Hematopoietic multipotent progenitor cell treated with erythropoietin and hydrocortisone succinate and interleukin-3 and kit ligand, for 17 days (in vitro differentiated cells): ENCODE data around the gene DUOX1.

Source experiments
- DNase-seq: peaks from one replicate; pipeline ENCODE4 v3.0.0-alpha.2; 2015; ENCODE audit warnings: low spot score

Gene DUOX1

DNA sequence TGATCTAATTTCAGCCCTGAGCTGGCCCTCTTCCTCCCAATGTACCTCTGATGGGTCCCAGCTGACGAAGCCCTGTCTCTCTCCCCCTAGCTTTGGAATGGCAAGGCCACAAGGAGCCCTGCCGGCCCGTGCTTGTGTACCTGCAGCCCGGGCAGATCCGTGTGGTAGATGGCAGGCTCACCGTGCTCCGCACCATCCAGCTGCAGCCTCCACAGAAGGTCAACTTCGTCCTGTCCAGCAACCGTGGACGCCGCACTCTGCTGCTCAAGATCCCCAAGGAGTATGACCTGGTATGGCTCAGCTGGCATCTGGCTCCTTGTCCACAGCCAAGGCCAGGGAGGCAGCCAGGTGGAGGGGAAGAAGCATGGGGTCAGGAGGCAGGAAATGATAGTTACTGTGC, 14.2 kb downstream of the DUOX1 start:
- DNase-seq: no peak

DNA sequence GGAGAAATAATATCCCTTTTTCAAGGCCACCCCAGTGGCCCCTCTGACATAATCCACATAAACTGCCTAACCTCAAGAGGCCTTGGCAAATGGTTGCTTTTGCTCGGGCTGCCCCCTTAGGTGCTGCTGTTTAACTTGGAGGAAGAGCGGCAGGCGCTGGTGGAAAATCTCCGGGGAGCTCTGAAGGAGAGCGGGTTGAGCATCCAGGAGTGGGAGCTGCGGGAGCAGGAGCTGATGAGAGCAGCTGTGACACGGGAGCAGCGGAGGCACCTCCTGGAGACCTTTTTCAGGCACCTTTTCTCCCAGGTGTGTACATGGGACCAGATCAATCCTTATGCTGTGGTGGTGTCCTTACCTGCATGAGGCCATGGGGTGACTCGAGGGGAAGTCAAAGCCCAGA, 15.0 kb downstream of the DUOX1 start:
- no peak for DNase-seq

GRCh38 chr15:45146405-45146804, 16.6 kb downstream of the DUOX1 start:
- DNase-seq: no peak

DNA sequence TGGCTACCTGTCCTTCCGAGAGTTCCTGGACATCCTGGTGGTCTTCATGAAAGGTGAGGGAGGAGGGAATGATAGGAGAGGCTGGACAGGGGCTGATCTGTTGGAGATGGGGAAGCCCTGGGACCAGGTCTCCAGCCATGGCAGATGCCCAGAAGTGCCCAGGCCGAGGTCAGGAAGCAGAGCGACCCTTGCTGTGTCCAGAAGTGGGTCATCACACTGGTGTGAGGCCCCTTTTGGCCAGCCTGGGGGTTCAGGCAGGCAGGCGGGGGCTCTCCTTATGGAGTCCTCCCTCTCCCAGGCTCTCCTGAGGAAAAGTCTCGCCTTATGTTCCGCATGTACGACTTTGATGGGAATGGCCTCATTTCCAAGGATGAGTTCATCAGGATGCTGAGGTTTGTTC, 17.8 kb downstream of the DUOX1 start:
- no peak for DNase-seq

GRCh38 chr15:45148076-45149059, 18.6 kb downstream of the DUOX1 start:
- no peak for DNase-seq

DNA sequence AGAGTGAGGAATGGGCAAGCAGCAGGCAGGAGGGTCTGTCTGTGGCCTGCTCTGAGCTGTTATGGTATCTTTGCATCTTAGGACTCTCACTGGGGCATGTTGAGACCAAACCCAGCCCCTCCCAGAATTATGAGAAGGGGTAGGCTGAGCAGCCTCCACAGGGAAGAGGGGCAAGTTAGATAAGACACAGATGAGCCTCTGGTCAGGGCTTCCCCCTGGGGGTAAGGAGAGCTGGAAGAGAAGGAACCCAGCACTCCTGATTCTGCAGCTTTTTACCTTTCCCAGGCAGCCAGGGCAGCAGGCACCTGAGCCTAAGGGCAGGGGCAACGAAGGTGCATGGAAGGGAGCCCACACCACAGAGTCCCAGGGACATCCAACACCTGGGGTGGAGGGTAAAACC, 19.3 kb downstream of the DUOX1 start:
- DNase-seq: no peak

DNA sequence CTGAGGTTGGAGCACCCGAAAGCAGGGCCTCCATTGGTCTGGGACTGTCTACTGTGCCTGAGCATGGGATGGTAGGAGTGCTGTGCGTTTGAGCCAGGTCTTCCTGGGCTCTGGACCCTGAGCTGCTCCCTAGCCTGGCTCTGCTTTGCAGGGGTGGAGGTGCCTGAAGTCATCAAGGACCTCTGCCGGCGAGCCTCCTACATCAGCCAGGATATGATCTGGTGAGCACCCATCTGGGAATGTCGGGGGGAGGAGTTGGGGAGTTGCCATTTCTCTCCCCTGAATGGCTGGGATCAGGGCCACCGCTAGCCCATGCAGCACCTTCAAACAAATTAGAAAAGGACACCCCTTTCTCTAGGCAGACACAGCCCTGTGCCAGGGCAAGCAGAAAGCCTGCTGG, 20.7 kb downstream of the DUOX1 start:
- no peak for DNase-seq

- DNase-seq: no peak
Measured at GRCh38 chr15:45150997-45151396, 21.2 kb downstream of the DUOX1 start.

DNA sequence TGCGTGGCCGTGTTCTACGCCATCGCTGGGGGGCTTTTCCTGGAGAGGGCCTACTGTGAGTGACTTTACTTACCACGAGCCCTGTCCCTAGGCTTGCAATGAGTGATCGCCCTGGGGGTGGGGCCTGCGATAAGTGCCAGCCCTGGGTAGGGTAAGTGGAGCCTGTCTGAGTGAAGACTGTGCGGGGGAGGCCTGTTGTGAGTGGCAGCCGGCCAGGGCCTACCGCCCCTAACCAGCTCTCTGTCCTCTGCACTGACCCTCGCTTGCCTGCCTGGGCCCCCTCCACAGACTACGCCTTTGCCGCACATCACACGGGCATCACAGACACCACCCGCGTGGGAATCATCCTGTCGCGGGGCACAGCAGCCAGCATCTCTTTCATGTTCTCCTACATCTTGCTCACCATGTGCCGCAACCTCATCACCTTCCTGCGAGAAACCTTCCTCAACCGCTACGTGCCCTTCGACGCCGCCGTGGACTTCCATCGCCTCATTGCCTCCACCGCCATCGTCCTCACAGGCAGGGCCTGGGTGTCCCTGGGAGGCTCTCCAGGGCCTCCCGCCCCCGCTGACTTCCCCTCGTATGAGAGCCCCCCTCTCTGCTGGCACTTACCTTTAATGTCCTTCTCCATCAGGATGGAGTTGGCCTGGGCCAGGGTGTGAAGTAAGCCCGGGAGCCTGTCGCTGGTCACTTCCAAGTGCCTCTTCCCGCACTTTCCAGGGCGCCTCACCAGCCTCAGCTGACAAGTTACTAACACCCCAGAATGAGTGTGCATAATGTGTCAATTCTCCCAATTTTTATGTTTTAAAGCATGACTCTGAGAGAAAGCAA, 22.4 kb downstream of the DUOX1 start:
- no peak for DNase-seq

DNA sequence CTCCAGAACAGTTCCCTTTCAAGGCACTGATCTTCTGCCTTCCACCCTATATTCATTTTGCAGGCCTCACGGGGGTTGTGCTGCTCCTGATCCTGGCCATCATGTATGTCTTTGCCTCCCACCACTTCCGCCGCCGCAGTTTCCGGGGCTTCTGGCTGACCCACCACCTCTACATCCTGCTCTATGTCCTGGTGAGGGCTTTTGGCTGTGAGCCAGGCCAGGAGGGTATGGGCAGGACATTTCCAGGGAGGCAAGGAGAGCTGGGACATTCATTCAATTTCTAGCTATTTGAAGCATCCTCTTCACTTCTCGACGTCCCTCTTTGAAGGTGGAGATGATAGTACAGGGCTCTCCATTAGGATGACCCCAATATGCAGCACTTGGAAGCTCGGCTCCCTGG, 25.9 kb downstream of the DUOX1 start:
- DNase-seq: no peak

GRCh38 chr15:45156744-45157455, 27.1 kb downstream of the DUOX1 start:
- no peak for DNase-seq

- DNase-seq: no peak
Measured at GRCh38 chr15:45157974-45158373, 28.2 kb downstream of the DUOX1 start.

GRCh38 chr15:45161666-45162065, 31.9 kb downstream of the DUOX1 start:
- DNase-seq: no peak

- peak; percentile 71 for DNase-seq
Measured at GRCh38 chr15:45162771-45163507, 33.1 kb downstream of the DUOX1 start.

DNA sequence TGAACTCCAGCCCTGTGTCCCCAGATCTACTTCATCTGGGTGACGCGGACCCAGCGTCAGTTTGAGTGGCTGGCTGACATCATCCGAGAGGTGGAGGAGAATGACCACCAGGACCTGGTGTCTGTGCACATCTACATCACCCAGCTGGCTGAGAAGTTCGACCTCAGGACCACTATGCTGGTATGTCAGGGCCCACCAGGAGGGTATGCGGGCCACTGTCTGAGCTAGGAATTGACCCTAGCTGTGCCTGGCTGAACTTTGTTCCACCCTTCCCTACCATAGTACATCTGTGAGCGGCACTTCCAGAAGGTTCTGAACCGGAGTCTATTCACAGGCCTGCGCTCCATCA, 33.7 kb downstream of the DUOX1 start:
- DNase-seq: no peak

- no peak for DNase-seq
Measured at GRCh38 chr15:45164914-45165313, 35.1 kb downstream of the DUOX1 start.

DNA sequence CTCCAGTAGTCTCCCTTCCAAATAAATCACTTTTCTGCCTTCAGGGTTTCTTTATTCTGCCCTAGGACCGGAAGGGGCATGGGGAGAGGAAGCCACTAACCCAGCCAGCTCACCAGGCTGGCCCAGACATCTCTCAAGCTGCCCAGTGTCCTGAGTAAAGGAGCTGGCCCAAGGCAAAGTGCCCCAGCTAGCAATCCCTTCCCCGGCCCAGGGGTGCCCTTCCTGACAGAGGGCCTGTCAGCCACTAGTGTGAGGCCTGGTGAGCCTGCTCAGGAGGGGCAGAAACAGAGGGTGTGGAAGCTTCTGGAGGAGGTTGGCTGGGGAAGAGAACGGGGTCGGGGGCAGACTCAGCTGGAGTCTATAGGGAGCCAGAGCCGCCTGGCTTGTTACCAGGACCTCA, 35.7 kb downstream of the DUOX1 start:
- DNase-seq: no peak

- DNase-seq: peak; percentile 71
Measured at GRCh38 chr15:45166834-45167630, 37.2 kb downstream of the DUOX1 start.

GRCh38 chr15:45167631-45168205, 37.9 kb downstream of the DUOX1 start:
- DNase-seq: no peak

DNA sequence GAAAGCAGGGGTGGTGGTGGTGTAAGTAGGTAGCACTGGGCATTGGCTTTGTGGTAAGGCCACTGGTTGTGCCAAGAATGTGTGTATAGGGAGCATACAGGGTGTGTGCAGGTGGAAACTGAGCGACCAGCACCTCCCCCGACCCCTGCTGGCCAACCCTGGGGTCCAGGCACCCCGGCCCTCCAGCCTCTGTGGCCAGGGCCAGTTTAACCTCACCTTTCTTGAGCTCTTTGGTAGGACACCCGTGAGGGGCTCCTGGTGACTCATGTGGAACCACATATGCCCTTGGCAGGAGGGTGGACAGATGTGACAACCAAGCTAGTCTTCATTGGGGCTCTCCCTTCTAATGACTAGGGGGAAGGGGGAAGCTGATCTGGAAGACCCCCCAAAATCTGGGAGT, 38.5 kb downstream of the DUOX1 start:
- DNase-seq: no peak
